Chondrocyte (in vitro differentiated cells): ENCODE results near the gene ARHGAP29. TPM values are rescaled to one million over a fixed set of nuclear protein-coding genes. Genes with fewer than 3 reads are reported as not detected.

Experiments used
- DNase-seq: peaks from one replicate; pipeline ENCODE4 v3.0.0; 2021; ENCODE audit warnings: mixed read lengths, low spot score
- H3K27ac Mint-ChIP-seq: one replicate; pipeline ENCODE4 v1.8.0; 2021; ENCODE audit warnings: mild to moderate bottlenecking, moderate library complexity, mixed read lengths; ENCODE audit not compliant: unreplicated experiment
- H3K27me3 Mint-ChIP-seq: 2 replicates; pipeline ENCODE4 v1.8.0; 2021; ENCODE audit warnings: low read depth, mixed read lengths
- H3K36me3 Mint-ChIP-seq: 2 replicates; pipeline ENCODE4 v1.8.0; 2021; ENCODE audit warnings: low read depth, mixed read lengths
- H3K4me1 Mint-ChIP-seq: 2 replicates; pipeline ENCODE4 v1.8.0; 2021; ENCODE audit warnings: low read depth, mild to moderate bottlenecking, mixed read lengths
- H3K4me3 Mint-ChIP-seq: one replicate; pipeline ENCODE4 v1.8.0; 2021; ENCODE audit warnings: mild to moderate bottlenecking, moderate library complexity, mixed read lengths; ENCODE audit not compliant: unreplicated experiment
- H3K9me3 Mint-ChIP-seq: 2 replicates; pipeline ENCODE4 v1.8.0; 2021; ENCODE audit warnings: low read depth, mixed read lengths
- total RNA-seq: library from RNA; stranded (reverse); gene quantifications from 3 replicates; pipeline ENCODE4 v1.2.1, GENCODE V29; 2021
- TF ChIP-seq, protein P1 (sequence below): fragments of 200-600 bp; sonication (generic); IDR thresholded peaks from 2 replicates; pipeline ENCODE4 v1.5.0; 2021; ENCODE audit warnings: antibody characterized with exemption, mild to moderate bottlenecking, moderate library complexity

Gene ARHGAP29
- total RNA-seq, 1 donor from 2014 or later, result 44.7 TPM

GRCh38 chr1:94227624-94228023 is 9.8 kb downstream of the ARHGAP29 start:
- Mint-ChIP-seq H3K9me3 (no peaks in the 10 kb centered on the region), H3K4me3 (no peak overlapping the region), H3K36me3 (no peaks in the 10 kb centered on the region), H3K4me1 (peaks cover 50% of the 10 kb centered on the region), H3K27ac (no peak overlapping the region), H3K27me3 (no peaks in the 10 kb centered on the region)
- TF ChIP-seq, protein P1, sequence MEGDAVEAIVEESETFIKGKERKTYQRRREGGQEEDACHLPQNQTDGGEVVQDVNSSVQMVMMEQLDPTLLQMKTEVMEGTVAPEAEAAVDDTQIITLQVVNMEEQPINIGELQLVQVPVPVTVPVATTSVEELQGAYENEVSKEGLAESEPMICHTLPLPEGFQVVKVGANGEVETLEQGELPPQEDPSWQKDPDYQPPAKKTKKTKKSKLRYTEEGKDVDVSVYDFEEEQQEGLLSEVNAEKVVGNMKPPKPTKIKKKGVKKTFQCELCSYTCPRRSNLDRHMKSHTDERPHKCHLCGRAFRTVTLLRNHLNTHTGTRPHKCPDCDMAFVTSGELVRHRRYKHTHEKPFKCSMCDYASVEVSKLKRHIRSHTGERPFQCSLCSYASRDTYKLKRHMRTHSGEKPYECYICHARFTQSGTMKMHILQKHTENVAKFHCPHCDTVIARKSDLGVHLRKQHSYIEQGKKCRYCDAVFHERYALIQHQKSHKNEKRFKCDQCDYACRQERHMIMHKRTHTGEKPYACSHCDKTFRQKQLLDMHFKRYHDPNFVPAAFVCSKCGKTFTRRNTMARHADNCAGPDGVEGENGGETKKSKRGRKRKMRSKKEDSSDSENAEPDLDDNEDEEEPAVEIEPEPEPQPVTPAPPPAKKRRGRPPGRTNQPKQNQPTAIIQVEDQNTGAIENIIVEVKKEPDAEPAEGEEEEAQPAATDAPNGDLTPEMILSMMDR, result no peak
- DNase-seq, result no peak

- H3K4me3 Mint-ChIP-seq, result no peak overlapping the region
- no peaks in the 10 kb centered on the region for H3K27me3 Mint-ChIP-seq
- no peak overlapping the region for H3K27ac Mint-ChIP-seq
- H3K9me3 Mint-ChIP-seq, result no peaks in the 10 kb centered on the region
- TF ChIP-seq, protein P1, result no peak
- no peaks in the 10 kb centered on the region for H3K36me3 Mint-ChIP-seq
- peaks cover 39% of the 10 kb centered on the region for H3K4me1 Mint-ChIP-seq
- no peak for DNase-seq
Observed at GRCh38 chr1:94225845-94226244, 11.5 kb downstream of the ARHGAP29 start.

DNA sequence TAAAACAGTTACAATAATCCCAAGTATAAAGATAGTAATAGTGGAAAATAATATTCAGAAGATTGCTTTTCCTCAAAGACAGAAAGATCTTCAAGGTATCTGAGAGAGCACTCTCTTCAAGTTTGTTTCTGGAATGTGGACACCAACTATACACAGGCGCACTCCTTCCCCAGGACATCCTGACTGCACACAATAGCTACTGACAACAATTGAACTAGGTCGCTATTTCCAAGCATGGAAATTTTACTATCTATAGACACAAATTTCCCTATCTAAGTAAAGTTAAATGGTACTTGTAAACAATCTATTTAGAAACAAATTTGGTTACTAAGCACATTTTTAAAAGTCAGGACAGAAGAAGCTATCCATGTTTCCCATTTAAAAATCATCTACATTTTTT is 19.1 kb downstream of the ARHGAP29 start:
- TF ChIP-seq, protein P1, result no peak
- no peaks in the 10 kb centered on the region for H3K9me3 Mint-ChIP-seq
- H3K27ac Mint-ChIP-seq, result peak overlapping the region; percentile 61
- H3K36me3 Mint-ChIP-seq, result peaks cover 15% of the 10 kb centered on the region
- H3K4me3 Mint-ChIP-seq, result no peak overlapping the region
- peaks cover 25% of the 10 kb centered on the region for H3K4me1 Mint-ChIP-seq
- H3K27me3 Mint-ChIP-seq, result no peaks in the 10 kb centered on the region
- DNase-seq, result no peak

- DNase-seq, result no peak
Observed at GRCh38 chr1:94215955-94216354, 21.4 kb downstream of the ARHGAP29 start.

GRCh38 chr1:94209982-94210381 is 27.4 kb downstream of the ARHGAP29 start:
- H3K4me3 Mint-ChIP-seq, result no peak overlapping the region
- H3K4me1 Mint-ChIP-seq, result peaks cover 15% of the 10 kb centered on the region
- TF ChIP-seq, protein P1, result no peak
- no peak for DNase-seq
- no peaks in the 10 kb centered on the region for H3K27me3 Mint-ChIP-seq
- H3K36me3 Mint-ChIP-seq, result peaks cover 17% of the 10 kb centered on the region
- H3K27ac Mint-ChIP-seq, result no peak overlapping the region
- peaks cover 4% of the 10 kb centered on the region for H3K9me3 Mint-ChIP-seq

More at GRCh38 chr1:94215955-94216354, 21.4 kb downstream of the ARHGAP29 start:
- H3K9me3 Mint-ChIP-seq, result no peaks in the 10 kb centered on the region
- peaks cover 16% of the 10 kb centered on the region for H3K36me3 Mint-ChIP-seq
- no peak overlapping the region for H3K4me3 Mint-ChIP-seq
- H3K27ac Mint-ChIP-seq, result no peak overlapping the region
- H3K27me3 Mint-ChIP-seq, result no peaks in the 10 kb centered on the region
- H3K4me1 Mint-ChIP-seq, result peaks cover 20% of the 10 kb centered on the region
- TF ChIP-seq, protein P1, result no peak
